HepG2 (cell line): Measurements from ENCODE around the gene DNAAF8. TPM values are rescaled to one million over a fixed set of nuclear protein-coding genes. Genes with fewer than 3 reads are reported as not detected.

ENCODE experiments used
- ATAC-seq: fragments of 200-7000 bp; cut with Tn5 transposase; 3 replicates; pipeline ENCODE4 v1.9.1; 2020; ENCODE audit warnings: mild to moderate bottlenecking, moderate library complexity
- BruUV-seq: library from RNA; stranded (reverse); fragments of 400-500 nt; replicated peaks from 2 replicates; lab custom pipeline; 2021; lab: Mats Ljungman, UMichigan
- CTCF ChIA-PET: fragments of 300-600 bp; formaldehyde crosslinking; extraction: SDS; loops from one replicate; lab custom pipeline; 2021; ENCODE audit warnings: low total read pairs, inconsistent platforms, low intra/inter-chr PET ratio; lab: Yijun Ruan, JAX
- POLR2A ChIA-PET: fragments of 350-600 bp; sonication (Branson Sonifier 250); formaldehyde crosslinking; loops from one replicate; lab custom pipeline; 2020; ENCODE audit warnings: antibody characterized with exemption, inconsistent platforms; lab: Yijun Ruan, JAX
- DNase-seq: peaks from one replicate; pipeline ENCODE4 v3.0.0-alpha.2; 2015; ENCODE audit warnings: low spot score
- FAIRE-seq: peaks from 3 replicates; lab custom pipeline; 2011; peaks lifted over from hg19 to GRCh38; lab: Jason Lieb, UNC
- H2AFZ ChIP-seq: one replicate; pipeline ENCODE4 v1.6.1; 2011; ENCODE audit warnings: low read length, inconsistent platforms
- H3K27ac ChIP-seq: fragments of 300-600 bp; 3 replicates; pipeline ENCODE4 v1.8.0; 2011; ENCODE audit warnings: mixed run types, mild to moderate bottlenecking, mixed read lengths, low read length, inconsistent platforms; ENCODE audit not compliant: insufficient read depth; ENCODE audit errors: extremely low read length
- H3K27me3 ChIP-seq, 2 experiments: fragments of 200-600 bp in 1 of 2; 2 replicates in 1 of 2; 3 replicates in 1 of 2; pipeline versions ENCODE4 v1.6.0 to v1.8.0; 2011; ENCODE audit warnings: low read length in 2 of 2, mild to moderate bottlenecking in 2 of 2, moderate library complexity in 2 of 2, inconsistent platforms in 1 of 2; ENCODE audit not compliant: insufficient read depth in 2 of 2, control insufficient read depth in 1 of 2
- H3K36me3 ChIP-seq, 2 experiments: fragments of 200-600 bp in 1 of 2; replicated peaks in 1 of 2; 2 replicates in 1 of 2; 3 replicates in 1 of 2; pipeline versions ENCODE4 v1.5.1 to v1.8.0; 2011; ENCODE audit warnings: low read length in 2 of 2, inconsistent platforms in 1 of 2; ENCODE audit not compliant: insufficient read depth in 2 of 2, control insufficient read depth in 1 of 2
- H3K4me1 ChIP-seq: 2 replicates; pipeline ENCODE4 v1.5.1; 2012; ENCODE audit warnings: low read length, inconsistent platforms; ENCODE audit not compliant: insufficient read depth
- H3K4me2 ChIP-seq: 2 replicates; pipeline ENCODE4 v1.6.0; 2011; ENCODE audit warnings: low read depth, low read length, inconsistent platforms
- H3K4me3 ChIP-seq, 3 experiments: fragments of 200-600 bp in 1 of 3; sonication (generic), shearing (Covaris generic) in 1 of 3; replicated peaks in 1 of 3; 2 replicates each; pipeline ENCODE4 v1.5.1; 2011 to 2016; ENCODE audit warnings: low read length in 3 of 3, inconsistent platforms in 2 of 3, low read depth in 2 of 3, mild to moderate bottlenecking in 2 of 3, control low read depth in 1 of 3, mixed read lengths in 1 of 3; ENCODE audit not compliant: insufficient read depth in 1 of 3
- H3K79me2 ChIP-seq: one replicate; pipeline ENCODE4 v1.6.1; 2011; ENCODE audit warnings: low read length, inconsistent platforms; ENCODE audit not compliant: insufficient read depth
- H3K9ac ChIP-seq: 2 replicates; pipeline ENCODE4 v1.6.0; 2011; ENCODE audit warnings: mild to moderate bottlenecking, low read depth, low read length, inconsistent platforms; ENCODE audit not compliant: insufficient read depth
- H3K9me3 ChIP-seq: 2 replicates; pipeline ENCODE4 v1.5.1; 2012; ENCODE audit warnings: mild to moderate bottlenecking, low read length
- H4K20me1 ChIP-seq: 2 replicates; pipeline ENCODE4 v1.6.0; 2011; ENCODE audit warnings: inconsistent platforms, mild to moderate bottlenecking, low read length, moderate library complexity; ENCODE audit not compliant: insufficient read depth
- GPBP1L1 ChIP-seq: sonication (generic); formaldehyde crosslinking; IDR thresholded peaks from 2 replicates; pipeline ENCODE4 v1.5.0; 2020; ENCODE audit warnings: mild to moderate bottlenecking, missing genetic modification reagents
- RCOR2 ChIP-seq: IDR thresholded peaks from 2 replicates; pipeline ENCODE4 v1.6.1; 2016; ENCODE audit warnings: missing biosample characterization, missing genetic modification reagents
- ZNF318 ChIP-seq: sonication (generic); formaldehyde crosslinking; IDR thresholded peaks from 2 replicates; pipeline ENCODE4 v1.4.0; 2020; ENCODE audit warnings: mild to moderate bottlenecking, missing genetic modification reagents
- WGBS: methylation state at CpG from one replicate; pipeline ENCODE4 v1.1.6; 2017; ENCODE audit warnings: low lambda C conversion rate; 5-methylcytosine and 5-hydroxymethylcytosine counted together
- in situ Hi-C: cut with HindIII; loops from 2 replicates; pipeline ENCODE4 v1.10.0; 2017; ENCODE audit warnings: low pct_unique_long_range_greater_than_20kb; ENCODE audit not compliant: extremely low pct_ligation_motif_present
- intact Hi-C: fragments of 100-400 bp; cut with micrococcal nuclease; formaldehyde crosslinking; loops from one replicate; pipeline ENCODE4 v1.10.0; 2022; ENCODE audit not compliant: unreplicated experiment
- polyA plus RNA-seq, 8 experiments: library from polyadenylated mRNA; depleted of rRNA in 3 of 8; stranded (reverse) in 7 of 8; unstranded in 1 of 8; fragments of >200 nt; fragmentation: Illumina TruSeq in 4 of 8; extraction: Trizol in 4 of 8; gene quantifications; 2 replicates each; pipeline versions ENCODE4 v1.2.1 to v1.2.3, GENCODE V29; 2011 to 2016; ENCODE audit warnings: low read depth in 4 of 8, missing spikeins in 1 of 8, mixed read lengths in 1 of 8; ENCODE audit not compliant: insufficient read depth in 1 of 8
- total RNA-seq, 5 experiments: library from RNA; depleted of rRNA; stranded (reverse); fragments of >200 nt; fragmentation: Illumina TruSeq; extraction: Trizol; gene quantifications; 2 replicates each; pipeline ENCODE4 v1.2.3, GENCODE V29; 2016; ENCODE audit warnings: low read depth in 1 of 5
- TF ChIP-seq, protein P1 (sequence below), 2 experiments: IDR thresholded peaks; 2 replicates each; pipeline ENCODE4 v1.6.1; 2011 to 2012; ENCODE audit warnings: low read length in 2 of 2, borderline replicate concordance in 1 of 2, low read depth in 1 of 2, mild to moderate bottlenecking in 1 of 2, moderate library complexity in 1 of 2
- TF ChIP-seq, protein P2 (sequence below): fragments of 450-650 bp; IDR thresholded peaks from 2 replicates; pipeline ENCODE4 v1.6.1; 2016

DNAAF8 gene
- total and polyA plus RNA-seq, 2 of the 13 experiments (the other 11 are each of a cell fraction or from before 2014, with no cell fraction given): 0.44 TPM; not detected in 1

- no TSS peak for BruUV-seq
- no peak overlapping the region for H3K27ac ChIP-seq
- CTCF ChIA-PET: no interaction called here
- H3K9me3 ChIP-seq: no peaks in the 10 kb centered on the region
- no peak overlapping the region for H3K4me3 ChIP-seq
- intact Hi-C loops (no loop called here), in situ Hi-C loops (no loop called here)
- peaks cover 33 to 59% of the 10 kb centered on the region in 2 experiments for H3K36me3 ChIP-seq
- FAIRE-seq: no peak
- ATAC-seq: no peak
- peaks cover 42% of the 10 kb centered on the region for H3K4me1 ChIP-seq
- H3K4me2 ChIP-seq: no peak overlapping the region
- 97% methylated on average over 11 of the region's 19 CpGs for WGBS
- peaks cover 3% of the 10 kb centered on the region for H3K79me2 ChIP-seq
- TF ChIP-seq ZNF318 (CRISPR knock-in tag) (no peak), GPBP1L1 (CRISPR knock-in tag) (no peak), RCOR2 (CRISPR knock-in tag) (no peak)
- TF ChIP-seq, protein P1, sequence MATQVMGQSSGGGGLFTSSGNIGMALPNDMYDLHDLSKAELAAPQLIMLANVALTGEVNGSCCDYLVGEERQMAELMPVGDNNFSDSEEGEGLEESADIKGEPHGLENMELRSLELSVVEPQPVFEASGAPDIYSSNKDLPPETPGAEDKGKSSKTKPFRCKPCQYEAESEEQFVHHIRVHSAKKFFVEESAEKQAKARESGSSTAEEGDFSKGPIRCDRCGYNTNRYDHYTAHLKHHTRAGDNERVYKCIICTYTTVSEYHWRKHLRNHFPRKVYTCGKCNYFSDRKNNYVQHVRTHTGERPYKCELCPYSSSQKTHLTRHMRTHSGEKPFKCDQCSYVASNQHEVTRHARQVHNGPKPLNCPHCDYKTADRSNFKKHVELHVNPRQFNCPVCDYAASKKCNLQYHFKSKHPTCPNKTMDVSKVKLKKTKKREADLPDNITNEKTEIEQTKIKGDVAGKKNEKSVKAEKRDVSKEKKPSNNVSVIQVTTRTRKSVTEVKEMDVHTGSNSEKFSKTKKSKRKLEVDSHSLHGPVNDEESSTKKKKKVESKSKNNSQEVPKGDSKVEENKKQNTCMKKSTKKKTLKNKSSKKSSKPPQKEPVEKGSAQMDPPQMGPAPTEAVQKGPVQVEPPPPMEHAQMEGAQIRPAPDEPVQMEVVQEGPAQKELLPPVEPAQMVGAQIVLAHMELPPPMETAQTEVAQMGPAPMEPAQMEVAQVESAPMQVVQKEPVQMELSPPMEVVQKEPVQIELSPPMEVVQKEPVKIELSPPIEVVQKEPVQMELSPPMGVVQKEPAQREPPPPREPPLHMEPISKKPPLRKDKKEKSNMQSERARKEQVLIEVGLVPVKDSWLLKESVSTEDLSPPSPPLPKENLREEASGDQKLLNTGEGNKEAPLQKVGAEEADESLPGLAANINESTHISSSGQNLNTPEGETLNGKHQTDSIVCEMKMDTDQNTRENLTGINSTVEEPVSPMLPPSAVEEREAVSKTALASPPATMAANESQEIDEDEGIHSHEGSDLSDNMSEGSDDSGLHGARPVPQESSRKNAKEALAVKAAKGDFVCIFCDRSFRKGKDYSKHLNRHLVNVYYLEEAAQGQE (IDR thresholded peaks at IDR 0.05; ENCODE audit: borderline replicate concordance in 1 of 2, low read depth in 1 of 2, low read length in 2 of 2): no peak
- TF ChIP-seq, protein P2, sequence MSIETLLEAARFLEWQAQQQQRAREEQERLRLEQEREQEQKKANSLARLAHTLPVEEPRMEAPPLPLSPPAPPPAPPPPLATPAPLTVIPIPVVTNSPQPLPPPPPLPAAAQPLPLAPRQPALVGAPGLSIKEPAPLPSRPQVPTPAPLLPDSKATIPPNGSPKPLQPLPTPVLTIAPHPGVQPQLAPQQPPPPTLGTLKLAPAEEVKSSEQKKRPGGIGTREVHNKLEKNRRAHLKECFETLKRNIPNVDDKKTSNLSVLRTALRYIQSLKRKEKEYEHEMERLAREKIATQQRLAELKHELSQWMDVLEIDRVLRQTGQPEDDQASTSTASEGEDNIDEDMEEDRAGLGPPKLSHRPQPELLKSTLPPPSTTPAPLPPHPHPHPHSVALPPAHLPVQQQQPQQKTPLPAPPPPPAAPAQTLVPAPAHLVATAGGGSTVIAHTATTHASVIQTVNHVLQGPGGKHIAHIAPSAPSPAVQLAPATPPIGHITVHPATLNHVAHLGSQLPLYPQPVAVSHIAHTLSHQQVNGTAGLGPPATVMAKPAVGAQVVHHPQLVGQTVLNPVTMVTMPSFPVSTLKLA: no peak
- TF ChIP-seq, all 625 proteins: peak for 0
- no peaks in the 10 kb centered on the region for H3K27me3 ChIP-seq
- H2AFZ ChIP-seq: no peak overlapping the region
- no peak overlapping the region for H3K9ac ChIP-seq
- POLR2A ChIA-PET: no interaction called here
- DNase-seq: no peak
- H4K20me1 ChIP-seq: no peaks in the 10 kb centered on the region
Measured at GRCh38 chr16:4699046-4699556, 35.2 kb upstream of the DNAAF8 start.
